ENCODE results near the gene PREP.

PREP gene

DNA sequence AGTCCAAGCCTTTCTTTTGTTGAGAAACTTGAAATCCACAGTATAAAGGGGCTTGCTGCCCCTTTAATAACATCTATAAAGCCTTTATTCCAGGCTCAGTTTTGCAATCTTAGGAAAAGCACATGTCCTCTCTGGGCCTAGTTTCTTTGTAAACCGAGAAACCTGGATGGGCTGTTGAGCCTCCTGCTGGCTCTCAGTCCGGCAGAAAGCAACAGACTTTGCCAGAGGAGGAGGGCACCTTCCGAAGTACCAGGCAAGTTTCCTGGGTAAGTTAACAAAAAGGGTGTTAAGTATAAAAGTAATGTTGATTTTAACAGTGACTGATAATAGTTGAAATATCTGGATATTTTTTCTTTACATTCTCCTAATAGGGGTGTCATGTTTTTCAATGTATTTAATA lies 124.1 kb downstream of the PREP start (continued):
- TF ChIP-seq REST (tag by site-specific recombination; IDR thresholded peaks at IDR 0.05) = no peak

DNA sequence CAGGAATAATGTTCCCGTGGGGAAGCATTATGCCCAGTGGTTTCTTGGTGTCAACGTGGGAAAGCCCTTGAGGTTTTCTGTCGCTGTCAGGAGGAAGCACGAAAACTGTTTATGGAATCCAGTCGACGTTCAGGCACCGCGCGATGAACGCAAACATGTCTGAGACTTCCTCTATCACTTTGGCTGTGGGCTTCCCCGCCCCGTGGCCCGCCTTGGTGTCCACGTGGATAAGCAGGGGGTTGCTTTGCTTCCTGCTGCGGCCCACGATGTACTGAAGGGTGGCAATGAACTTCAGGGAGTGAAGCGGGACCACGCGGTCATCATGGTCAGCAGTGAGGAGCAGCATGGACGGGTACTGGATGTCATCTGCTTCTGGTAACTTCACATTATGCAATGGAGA lies 124.8 kb downstream of the PREP start:
- Histone ChIP-seq H3K36me3 (ENCODE audit: control insufficient read depth in 2 of 2, insufficient read depth in 1 of 2, low read length in 2 of 2) (peaks cover 7 to 66% of the 10 kb centered on the region in 2 experiments; a peak in 2 of 3 replicates), H3K27ac (ENCODE audit: extremely low read depth, low read depth, low read length) (no peak overlapping the region), H3K4me1 (ENCODE audit: control insufficient read depth, insufficient read depth, low read length) (no peaks in the 10 kb centered on the region; the same call in 1 of the 2 replicates), H3K9me3 (ENCODE audit: control insufficient read depth, insufficient read depth, low read depth, low read length) (no peaks in the 10 kb centered on the region), H3K4me3 (ENCODE audit: low read depth, low read length) (no peak overlapping the region)
- TF ChIP-seq AEBP2 (tag by site-specific recombination; IDR thresholded peaks at IDR 0.05; ENCODE audit: borderline replicate concordance) = no peak
- TF ChIP-seq, protein P1, sequence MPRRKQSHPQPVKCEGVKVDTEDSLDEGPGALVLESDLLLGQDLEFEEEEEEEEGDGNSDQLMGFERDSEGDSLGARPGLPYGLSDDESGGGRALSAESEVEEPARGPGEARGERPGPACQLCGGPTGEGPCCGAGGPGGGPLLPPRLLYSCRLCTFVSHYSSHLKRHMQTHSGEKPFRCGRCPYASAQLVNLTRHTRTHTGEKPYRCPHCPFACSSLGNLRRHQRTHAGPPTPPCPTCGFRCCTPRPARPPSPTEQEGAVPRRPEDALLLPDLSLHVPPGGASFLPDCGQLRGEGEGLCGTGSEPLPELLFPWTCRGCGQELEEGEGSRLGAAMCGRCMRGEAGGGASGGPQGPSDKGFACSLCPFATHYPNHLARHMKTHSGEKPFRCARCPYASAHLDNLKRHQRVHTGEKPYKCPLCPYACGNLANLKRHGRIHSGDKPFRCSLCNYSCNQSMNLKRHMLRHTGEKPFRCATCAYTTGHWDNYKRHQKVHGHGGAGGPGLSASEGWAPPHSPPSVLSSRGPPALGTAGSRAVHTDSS (tag by site-specific recombination; IDR thresholded peaks at IDR 0.05) = no peak
- no peak for TF ChIP-seq ZNF707 (tag by site-specific recombination; IDR thresholded peaks at IDR 0.05)
- TF ChIP-seq ZNF214 (tag by site-specific recombination; IDR thresholded peaks at IDR 0.05; ENCODE audit: borderline replicate concordance) = no peak
- TF ChIP-seq ZNF449 (tag by site-specific recombination; IDR thresholded peaks at IDR 0.05) = no peak
- no peak for TF ChIP-seq ZNF514 (tag by site-specific recombination; IDR thresholded peaks at IDR 0.05)
- TF ChIP-seq ZNF48 (tag by site-specific recombination; IDR thresholded peaks at IDR 0.05) = no peak
- TF ChIP-seq SP2 (tag by site-specific recombination; IDR thresholded peaks at IDR 0.05) = no peak
- TF ChIP-seq SCRT1 (tag by site-specific recombination; IDR thresholded peaks at IDR 0.05; ENCODE audit: borderline replicate concordance) = no peak
- TF ChIP-seq TSHZ1 (tag by site-specific recombination; IDR thresholded peaks at IDR 0.05; ENCODE audit: borderline replicate concordance) = no peak
- no peak for TF ChIP-seq WT1 (tag by site-specific recombination; IDR thresholded peaks at IDR 0.05)
- TF ChIP-seq, protein P2, sequence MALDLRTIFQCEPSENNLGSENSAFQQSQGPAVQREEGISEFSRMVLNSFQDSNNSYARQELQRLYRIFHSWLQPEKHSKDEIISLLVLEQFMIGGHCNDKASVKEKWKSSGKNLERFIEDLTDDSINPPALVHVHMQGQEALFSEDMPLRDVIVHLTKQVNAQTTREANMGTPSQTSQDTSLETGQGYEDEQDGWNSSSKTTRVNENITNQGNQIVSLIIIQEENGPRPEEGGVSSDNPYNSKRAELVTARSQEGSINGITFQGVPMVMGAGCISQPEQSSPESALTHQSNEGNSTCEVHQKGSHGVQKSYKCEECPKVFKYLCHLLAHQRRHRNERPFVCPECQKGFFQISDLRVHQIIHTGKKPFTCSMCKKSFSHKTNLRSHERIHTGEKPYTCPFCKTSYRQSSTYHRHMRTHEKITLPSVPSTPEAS (tag by site-specific recombination; IDR thresholded peaks at IDR 0.05) = no peak
- TF ChIP-seq ZNF138 (tag by site-specific recombination; IDR thresholded peaks at IDR 0.05; ENCODE audit: borderline replicate concordance) = no peak
- TF ChIP-seq ZNF521 (tag by site-specific recombination; IDR thresholded peaks at IDR 0.05) = no peak
- no peak for TF ChIP-seq YY2 (tag by site-specific recombination; IDR thresholded peaks at IDR 0.05)
- no peak for TF ChIP-seq ZNF791 (tag by site-specific recombination; IDR thresholded peaks at IDR 0.05)
- TF ChIP-seq ZNF416 (tag by site-specific recombination; IDR thresholded peaks at IDR 0.05) = no peak
- no peak for TF ChIP-seq ZNF747 (tag by site-specific recombination; IDR thresholded peaks at IDR 0.05)
- CTCF ChIA-PET = no interaction called here
- POLR2A ChIA-PET = no interaction called here
